ENCODE results near the gene VKORC1. TPM values are rescaled to one million over a fixed set of nuclear protein-coding genes. Genes with fewer than 3 reads are reported as not detected.

VKORC1 gene
- total RNA-seq (ENCODE audit: unreplicated experiment) = 59.6 TPM
- long read RNA-seq, transcript VKORC1-205 (3 exons, 1,012 nt) = major isoform, 44 of 49 reads
- long read RNA-seq, partial matches to known transcripts = 0 of 49 reads
- long read RNA-seq, other reads (novel, unspliced or antisense) = 2 of 49 reads

DNA sequence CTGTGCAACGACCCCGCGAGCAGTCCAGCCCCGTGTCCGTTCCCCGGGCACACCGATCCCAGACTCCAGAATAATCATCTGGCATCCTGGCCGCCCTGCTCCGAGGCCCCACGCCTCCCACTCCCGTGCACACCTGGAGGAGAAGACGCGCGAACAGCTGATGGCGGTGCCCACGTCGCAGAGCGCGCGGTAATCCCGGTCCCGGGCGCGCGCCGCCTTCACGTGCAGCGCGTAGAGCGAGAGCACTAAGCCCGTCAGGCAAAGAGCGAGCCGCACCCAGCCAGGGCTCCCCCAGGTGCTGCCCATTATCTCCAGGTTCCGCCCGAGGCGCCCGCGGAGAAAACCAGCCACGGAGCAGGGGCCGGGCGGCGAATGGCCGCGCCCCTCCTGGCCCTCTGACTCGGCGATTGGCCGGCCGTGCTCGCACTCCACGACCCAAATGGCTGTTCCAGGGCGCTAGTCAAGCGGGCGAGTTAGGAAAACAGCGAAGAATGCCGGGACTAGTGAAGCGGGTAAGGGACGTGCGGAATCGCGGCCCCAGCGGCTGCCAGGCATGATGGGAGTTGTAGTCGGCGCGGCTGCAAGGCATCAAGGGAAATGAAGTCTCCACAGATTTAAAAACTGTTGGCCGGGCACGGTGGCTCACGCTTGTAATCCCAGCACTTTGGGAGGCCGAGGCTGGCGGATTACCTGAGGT lies at the start of gene VKORC1:
TSS of gene VKORC1 (minus strand) at position 374 of the 697 bp plus-strand sequence. CDS start at position 306, 68 bp downstream.
- Mint-ChIP-seq H3K4me3 (ENCODE audit: unreplicated experiment) (peak within 1 kb of the TSS; percentile 94), H3K36me3 (ENCODE audit: low read depth, unreplicated experiment) (peaks cover 8% of the 10 kb centered on the region), H3K27me3 (ENCODE audit: unreplicated experiment) (peaks cover 26% of the 10 kb centered on the region), H3K27ac (ENCODE audit: unreplicated experiment) (peak within 1 kb of the TSS; percentile 68), H3K9me3 (ENCODE audit: unreplicated experiment) (no peaks in the 10 kb centered on the region), H3K4me1 (ENCODE audit: unreplicated experiment) (peaks cover 11% of the 10 kb centered on the region)
- peak; percentile 85 for DNase-seq (ENCODE audit: low spot score)
- TF ChIP-seq, protein P1, sequence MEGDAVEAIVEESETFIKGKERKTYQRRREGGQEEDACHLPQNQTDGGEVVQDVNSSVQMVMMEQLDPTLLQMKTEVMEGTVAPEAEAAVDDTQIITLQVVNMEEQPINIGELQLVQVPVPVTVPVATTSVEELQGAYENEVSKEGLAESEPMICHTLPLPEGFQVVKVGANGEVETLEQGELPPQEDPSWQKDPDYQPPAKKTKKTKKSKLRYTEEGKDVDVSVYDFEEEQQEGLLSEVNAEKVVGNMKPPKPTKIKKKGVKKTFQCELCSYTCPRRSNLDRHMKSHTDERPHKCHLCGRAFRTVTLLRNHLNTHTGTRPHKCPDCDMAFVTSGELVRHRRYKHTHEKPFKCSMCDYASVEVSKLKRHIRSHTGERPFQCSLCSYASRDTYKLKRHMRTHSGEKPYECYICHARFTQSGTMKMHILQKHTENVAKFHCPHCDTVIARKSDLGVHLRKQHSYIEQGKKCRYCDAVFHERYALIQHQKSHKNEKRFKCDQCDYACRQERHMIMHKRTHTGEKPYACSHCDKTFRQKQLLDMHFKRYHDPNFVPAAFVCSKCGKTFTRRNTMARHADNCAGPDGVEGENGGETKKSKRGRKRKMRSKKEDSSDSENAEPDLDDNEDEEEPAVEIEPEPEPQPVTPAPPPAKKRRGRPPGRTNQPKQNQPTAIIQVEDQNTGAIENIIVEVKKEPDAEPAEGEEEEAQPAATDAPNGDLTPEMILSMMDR (IDR thresholded peaks at IDR 0.05; ENCODE audit: unreplicated experiment) = no peak

DNA sequence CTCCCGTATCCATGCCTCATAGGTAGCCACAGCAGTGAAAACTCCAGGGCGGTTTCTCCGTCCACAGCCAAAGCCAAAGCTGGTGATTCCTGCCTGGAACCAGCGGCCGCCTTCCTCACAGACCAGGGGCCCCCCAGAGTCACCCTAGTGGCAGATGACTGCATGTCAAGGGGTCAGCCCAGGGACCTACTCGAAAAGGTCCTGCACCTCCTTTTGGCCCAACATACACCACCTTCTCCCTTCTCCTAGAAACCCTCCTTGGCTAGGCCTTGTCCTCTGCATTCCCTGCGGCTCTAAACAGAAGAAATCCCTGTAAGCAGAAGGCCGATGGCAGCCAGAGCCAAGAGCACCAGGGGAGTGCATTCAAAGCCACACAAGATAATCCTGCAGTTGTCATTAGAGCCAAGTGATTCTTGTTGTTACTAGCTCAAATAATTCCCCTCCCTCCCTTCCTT lies 49.1 kb upstream of the VKORC1 start:
- H3K4me1 Mint-ChIP-seq (ENCODE audit: unreplicated experiment) = peaks cover 2% of the 10 kb centered on the region
- peaks cover 4% of the 10 kb centered on the region for H3K9me3 Mint-ChIP-seq (ENCODE audit: unreplicated experiment)
- H3K27ac Mint-ChIP-seq (ENCODE audit: unreplicated experiment) = no peak overlapping the region
- H3K4me3 Mint-ChIP-seq (ENCODE audit: unreplicated experiment) = peak overlapping the region; percentile 59
- no peak for DNase-seq (ENCODE audit: low spot score)
- peaks cover 13% of the 10 kb centered on the region for H3K27me3 Mint-ChIP-seq (ENCODE audit: unreplicated experiment)
- TF ChIP-seq, protein P1 (IDR thresholded peaks at IDR 0.05; ENCODE audit: unreplicated experiment) = no peak
- no peaks in the 10 kb centered on the region for H3K36me3 Mint-ChIP-seq (ENCODE audit: low read depth, unreplicated experiment)

DNA sequence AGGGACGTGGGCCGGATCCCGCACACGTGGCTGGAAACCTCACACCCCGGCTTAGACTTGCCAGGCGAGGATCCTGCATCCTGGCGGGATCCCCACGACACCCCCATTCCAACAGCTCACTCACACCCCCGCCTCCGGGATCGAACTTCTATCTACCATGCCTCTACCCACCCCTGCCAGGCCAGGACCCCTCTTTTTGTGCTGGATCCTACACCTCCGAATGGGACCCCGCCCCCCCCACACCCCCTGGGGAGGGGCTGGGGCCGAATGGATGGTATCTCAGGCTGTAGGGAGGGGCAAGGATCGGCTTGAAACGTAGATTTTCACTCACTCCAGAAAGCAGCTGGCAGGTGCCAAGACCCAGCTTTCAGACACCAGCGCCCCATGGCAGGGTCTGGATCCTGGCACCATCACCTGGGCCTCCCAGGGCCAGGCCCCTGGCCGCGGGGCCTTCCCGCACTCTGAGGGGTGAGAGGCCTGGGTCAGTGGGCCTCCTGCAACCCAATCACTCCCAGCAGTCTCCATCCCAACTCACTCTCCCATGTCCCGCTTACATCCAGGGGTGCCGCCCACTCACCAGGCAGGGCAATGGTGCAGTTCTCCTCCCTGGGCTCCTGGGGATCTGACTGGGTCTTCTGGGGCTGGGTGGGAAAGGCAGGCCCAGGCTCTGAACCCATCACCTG lies 48.6 kb upstream of the VKORC1 start:
- TF ChIP-seq, protein P1 (IDR thresholded peaks at IDR 0.05; ENCODE audit: unreplicated experiment) = no peak
- no peak for DNase-seq (ENCODE audit: low spot score)
- H3K9me3 Mint-ChIP-seq (ENCODE audit: unreplicated experiment) = peaks cover 4% of the 10 kb centered on the region
- H3K27me3 Mint-ChIP-seq (ENCODE audit: unreplicated experiment) = peaks cover 14% of the 10 kb centered on the region
- peak overlapping the region; percentile 59 for H3K4me3 Mint-ChIP-seq (ENCODE audit: unreplicated experiment)
- H3K4me1 Mint-ChIP-seq (ENCODE audit: unreplicated experiment) = peaks cover 4% of the 10 kb centered on the region
- no peaks in the 10 kb centered on the region for H3K36me3 Mint-ChIP-seq (ENCODE audit: low read depth, unreplicated experiment)
- no peak overlapping the region for H3K27ac Mint-ChIP-seq (ENCODE audit: unreplicated experiment)

DNA sequence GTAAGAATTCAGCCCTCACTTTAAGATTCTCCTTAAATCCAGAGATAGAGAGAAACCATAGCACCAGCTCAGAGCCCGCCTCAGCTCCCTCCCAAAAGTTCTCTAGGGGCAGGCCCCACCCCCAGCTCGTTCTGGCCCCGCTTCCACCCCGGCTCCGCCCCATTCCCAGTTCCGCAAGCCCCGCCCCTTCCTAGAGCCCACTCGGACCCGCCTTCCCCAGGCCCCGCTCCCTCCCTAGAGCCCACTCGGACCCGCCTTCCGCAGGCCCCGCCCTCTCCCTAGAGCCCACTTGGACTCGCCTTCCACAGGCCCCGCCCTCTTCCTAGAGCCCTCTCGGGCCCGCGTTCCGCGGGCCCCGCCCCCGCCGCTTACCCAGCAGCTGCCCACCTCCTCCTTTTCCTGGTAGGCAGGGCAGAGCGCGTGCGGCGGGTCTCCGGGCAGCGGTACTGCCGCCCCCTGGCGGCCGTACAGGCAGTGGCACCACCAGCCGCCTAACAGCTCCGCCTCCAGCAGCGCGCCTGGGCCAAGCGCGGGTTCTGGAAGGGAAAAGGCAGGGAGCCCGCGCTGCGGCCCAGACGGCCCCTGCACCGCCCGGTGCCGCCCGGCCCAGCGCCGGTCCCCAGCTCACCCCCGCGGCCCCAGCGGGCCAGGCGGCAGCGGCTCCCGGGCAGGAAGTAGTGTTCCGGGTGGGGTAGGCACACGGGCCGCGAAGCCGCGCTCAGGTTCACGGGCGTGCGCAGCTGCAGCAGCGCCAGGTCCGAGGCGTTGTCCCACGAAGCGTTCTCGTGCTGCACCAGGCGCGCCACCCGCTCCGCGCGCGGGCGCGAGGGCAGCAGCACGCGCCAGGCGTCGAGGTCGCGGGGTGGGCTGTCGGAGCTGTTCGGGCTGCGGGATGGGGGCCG lies 47.8 kb upstream of the VKORC1 start:
- Mint-ChIP-seq H3K27me3 (ENCODE audit: unreplicated experiment) (peaks cover 9% of the 10 kb centered on the region), H3K36me3 (ENCODE audit: low read depth, unreplicated experiment) (no peaks in the 10 kb centered on the region), H3K9me3 (ENCODE audit: unreplicated experiment) (peaks cover 4% of the 10 kb centered on the region), H3K27ac (ENCODE audit: unreplicated experiment) (peak overlapping the region; percentile 54), H3K4me3 (ENCODE audit: unreplicated experiment) (no peak overlapping the region), H3K4me1 (ENCODE audit: unreplicated experiment) (peaks cover 3% of the 10 kb centered on the region)
- peak; percentile 99 for DNase-seq (ENCODE audit: low spot score)
- TF ChIP-seq, protein P1 (IDR thresholded peaks at IDR 0.05; ENCODE audit: unreplicated experiment) = peak; percentile 98

Data from endothelial cell (in vitro differentiated cells).